PC-3 (cell line): ENCODE measurements around the gene NELFB.

Experiments used
- EZH2phosphoT487 ChIP-seq: fragments of 300-600 bp; sonication (generic); IDR thresholded peaks from 2 replicates; pipeline ENCODE4 v1.6.1; 2018; ENCODE audit warnings: mild to moderate bottlenecking, antibody characterized with exemption, low read length, borderline replicate concordance
- TF ChIP-seq, protein P1 (sequence below): fragments of 300-600 bp; sonication (generic); conservative IDR thresholded peaks from 2 replicates; pipeline ENCODE4 v1.5.1; 2017; ENCODE audit warnings: antibody characterized with exemption, low read depth, mild to moderate bottlenecking, low read length

DNA sequence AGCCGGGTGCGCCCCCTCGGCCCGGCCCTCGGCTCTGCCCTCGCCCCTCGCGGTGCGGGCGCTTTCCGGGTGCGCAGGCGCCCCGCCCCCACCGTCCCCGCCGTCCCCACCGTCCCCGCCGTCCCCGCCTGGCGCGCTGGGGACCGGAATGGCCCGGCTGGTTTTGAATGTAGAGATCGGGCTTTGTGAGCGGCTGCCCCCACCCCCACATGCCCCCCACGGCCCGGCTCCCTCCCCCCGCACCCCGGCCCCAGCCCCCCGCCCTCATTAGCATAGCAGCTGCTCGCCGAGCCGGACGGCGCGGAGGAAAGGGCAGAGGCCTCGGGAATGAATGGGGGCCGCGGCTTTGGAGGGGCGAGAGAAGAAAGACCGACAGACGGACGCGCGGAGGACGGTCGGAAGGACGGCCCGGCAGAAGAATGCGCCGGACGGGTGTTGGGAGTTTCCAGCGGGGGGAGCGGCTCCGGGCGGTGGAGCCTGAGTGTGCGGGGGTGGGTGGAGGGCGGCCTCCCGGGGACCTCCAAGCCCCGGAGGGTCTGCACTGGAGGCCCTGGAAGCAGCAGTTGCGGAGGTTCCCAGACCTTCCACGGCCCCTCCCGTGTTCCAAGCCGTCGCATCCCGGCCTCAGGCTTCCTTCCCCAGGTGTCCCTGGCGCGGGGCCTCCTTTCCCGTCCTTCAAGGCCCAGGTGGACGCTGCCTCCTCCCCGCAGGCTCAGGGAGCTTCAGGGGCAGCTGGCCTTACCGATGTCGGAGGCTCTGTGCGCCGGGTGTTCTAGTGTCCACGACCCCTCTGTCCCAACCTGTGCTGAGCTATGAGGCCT, 40.9 kb downstream of the NELFB start:
- TF ChIP-seq, protein P1, sequence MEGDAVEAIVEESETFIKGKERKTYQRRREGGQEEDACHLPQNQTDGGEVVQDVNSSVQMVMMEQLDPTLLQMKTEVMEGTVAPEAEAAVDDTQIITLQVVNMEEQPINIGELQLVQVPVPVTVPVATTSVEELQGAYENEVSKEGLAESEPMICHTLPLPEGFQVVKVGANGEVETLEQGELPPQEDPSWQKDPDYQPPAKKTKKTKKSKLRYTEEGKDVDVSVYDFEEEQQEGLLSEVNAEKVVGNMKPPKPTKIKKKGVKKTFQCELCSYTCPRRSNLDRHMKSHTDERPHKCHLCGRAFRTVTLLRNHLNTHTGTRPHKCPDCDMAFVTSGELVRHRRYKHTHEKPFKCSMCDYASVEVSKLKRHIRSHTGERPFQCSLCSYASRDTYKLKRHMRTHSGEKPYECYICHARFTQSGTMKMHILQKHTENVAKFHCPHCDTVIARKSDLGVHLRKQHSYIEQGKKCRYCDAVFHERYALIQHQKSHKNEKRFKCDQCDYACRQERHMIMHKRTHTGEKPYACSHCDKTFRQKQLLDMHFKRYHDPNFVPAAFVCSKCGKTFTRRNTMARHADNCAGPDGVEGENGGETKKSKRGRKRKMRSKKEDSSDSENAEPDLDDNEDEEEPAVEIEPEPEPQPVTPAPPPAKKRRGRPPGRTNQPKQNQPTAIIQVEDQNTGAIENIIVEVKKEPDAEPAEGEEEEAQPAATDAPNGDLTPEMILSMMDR, result no peak
- no peak for TF ChIP-seq EZH2phosphoT487
